ENCODE results near the gene ATP5F1C.

GRCh38 chr10:7773845-7774801 is 13.9 kb upstream of the ATP5F1C start:
- TF ChIP-seq CTCF (IDR thresholded peaks at IDR 0.05): no peak
- no peak for TF ChIP-seq POLR2A (IDR thresholded peaks at IDR 0.05)
